HepG2 (cell line): Measurements from ENCODE around the gene CD300LG. TPM values are rescaled to one million over a fixed set of nuclear protein-coding genes. Genes with fewer than 3 reads are reported as not detected.
A peak's percentile ranks its signal among the peaks of the same experiment; 100 is the strongest.

ENCODE experiments used
- ATF7 ChIP-seq, 2 experiments: fragments of 450-650 bp in 1 of 2; sonication (generic) in 1 of 2; formaldehyde crosslinking in 1 of 2; IDR thresholded peaks; 2 replicates each; pipeline versions ENCODE4 v1.4.0 to v1.6.1; 2016 to 2020; ENCODE audit warnings: antibody characterized with exemption in 1 of 2, mild to moderate bottlenecking in 1 of 2, missing genetic modification reagents in 1 of 2
- CSRNP1 ChIP-seq: sonication (generic); formaldehyde crosslinking; IDR thresholded peaks from 2 replicates; pipeline ENCODE4 v1.8.1; 2023; ENCODE audit warnings: mild to moderate bottlenecking, missing genetic modification reagents
- DNMT1 ChIP-seq: sonication (generic); formaldehyde crosslinking; IDR thresholded peaks from 2 replicates; pipeline ENCODE4 v1.5.1; 2020; ENCODE audit warnings: mild to moderate bottlenecking, missing genetic modification reagents
- ELF3 ChIP-seq: IDR thresholded peaks from 2 replicates; pipeline ENCODE4 v1.6.1; 2016; ENCODE audit warnings: missing genetic modification reagents, missing compliant biosample characterization
- ESRRA ChIP-seq: sonication (generic); formaldehyde crosslinking; IDR thresholded peaks from 2 replicates; pipeline ENCODE4 v1.5.1; 2020; ENCODE audit warnings: mild to moderate bottlenecking, low read depth, missing genetic modification reagents
- ETV6 ChIP-seq: sonication (generic); formaldehyde crosslinking; conservative IDR thresholded peaks from 2 replicates; pipeline ENCODE4 v1.4.0; 2020; ENCODE audit warnings: missing genetic modification reagents
- FOXA3 ChIP-seq: IDR thresholded peaks from 2 replicates; pipeline ENCODE4 v1.6.1; 2016; ENCODE audit warnings: missing genetic modification reagents, missing compliant biosample characterization
- GPN1 ChIP-seq: sonication (generic); formaldehyde crosslinking; IDR thresholded peaks from 2 replicates; pipeline ENCODE4 v1.5.1; 2020; ENCODE audit warnings: missing genetic modification reagents, borderline replicate concordance
- MAF1 ChIP-seq: sonication (generic); formaldehyde crosslinking; IDR thresholded peaks from 2 replicates; pipeline ENCODE4 v1.5.0; 2020; ENCODE audit warnings: missing genetic modification reagents, borderline replicate concordance
- MLLT10 ChIP-seq: sonication (generic); formaldehyde crosslinking; IDR thresholded peaks from 2 replicates; pipeline ENCODE4 v1.4.0; 2020; ENCODE audit warnings: missing genetic modification reagents
- PHF21A ChIP-seq: sonication (generic); formaldehyde crosslinking; IDR thresholded peaks from 2 replicates; pipeline ENCODE4 v1.5.0; 2020; ENCODE audit warnings: mild to moderate bottlenecking, missing genetic modification reagents
- PRMT3 ChIP-seq: sonication (generic); formaldehyde crosslinking; IDR thresholded peaks from 2 replicates; pipeline ENCODE4 v1.8.1; 2022; ENCODE audit warnings: low read depth, mild to moderate bottlenecking, moderate library complexity, missing genetic modification reagents, borderline replicate concordance
- RBM39 ChIP-seq: fragments of 200-400 bp; formaldehyde crosslinking; IDR thresholded peaks from one replicate; pipeline ENCODE4 v1.6.1; 2018; ENCODE audit warnings: antibody characterized with exemption, mild to moderate bottlenecking, low read depth, low read length; ENCODE audit not compliant: poor library complexity, severe bottlenecking
- SKIL ChIP-seq: sonication (generic); formaldehyde crosslinking; IDR thresholded peaks from 2 replicates; pipeline ENCODE4 v1.8.0; 2022; ENCODE audit warnings: missing genetic modification reagents, mild to moderate bottlenecking, moderate library complexity, borderline replicate concordance
- SNAI1 ChIP-seq: sonication (generic); formaldehyde crosslinking; IDR thresholded peaks from 2 replicates; pipeline ENCODE4 v1.5.0; 2020; ENCODE audit warnings: mild to moderate bottlenecking, missing genetic modification reagents, borderline replicate concordance
- SRSF1 ChIP-seq: fragments of 200-400 bp; formaldehyde crosslinking; optimal IDR thresholded peaks from 2 replicates; pipeline ENCODE3; 2017; ENCODE audit warnings: mild to moderate bottlenecking, low read depth, low read length, moderate library complexity
- TAF1 ChIP-seq: sonication (generic); formaldehyde crosslinking; IDR thresholded peaks from 2 replicates; pipeline ENCODE4 v1.4.0; 2020; ENCODE audit warnings: missing genetic modification reagents
- TOE1 ChIP-seq: sonication (generic); formaldehyde crosslinking; IDR thresholded peaks from 2 replicates; pipeline ENCODE4 v1.4.0; 2020; ENCODE audit warnings: mild to moderate bottlenecking, missing genetic modification reagents
- ZBTB43 ChIP-seq: sonication (generic); formaldehyde crosslinking; conservative IDR thresholded peaks from 2 replicates; pipeline ENCODE4 v1.4.0; 2020; ENCODE audit warnings: missing genetic modification reagents
- ZMYM3 ChIP-seq: sonication (generic); formaldehyde crosslinking; IDR thresholded peaks from 2 replicates; pipeline ENCODE4 v1.5.1; 2020; ENCODE audit warnings: mild to moderate bottlenecking, missing genetic modification reagents
- ZMYM4 ChIP-seq: sonication (generic); formaldehyde crosslinking; IDR thresholded peaks from 2 replicates; pipeline ENCODE4 v1.8.1; 2023; ENCODE audit warnings: mild to moderate bottlenecking, missing genetic modification reagents
- ZNF101 ChIP-seq: sonication (generic); formaldehyde crosslinking; IDR thresholded peaks from 2 replicates; pipeline ENCODE4 v1.4.0; 2020; ENCODE audit warnings: mild to moderate bottlenecking, low read depth, missing genetic modification reagents, borderline replicate concordance
- ZNF282 ChIP-seq: fragments of 450-650 bp; IDR thresholded peaks from 2 replicates; pipeline ENCODE4 v1.6.1; 2018; ENCODE audit not compliant: partially characterized antibody
- ZNF317 ChIP-seq: sonication (generic); formaldehyde crosslinking; IDR thresholded peaks from 2 replicates; pipeline ENCODE4 v1.5.0; 2020; ENCODE audit warnings: mild to moderate bottlenecking, missing genetic modification reagents
- ZNF432 ChIP-seq: sonication (generic); formaldehyde crosslinking; IDR thresholded peaks from 2 replicates; pipeline ENCODE4 v1.5.0; 2020; ENCODE audit warnings: missing genetic modification reagents, mild to moderate bottlenecking, borderline replicate concordance
- ZNF576 ChIP-seq: sonication (generic); formaldehyde crosslinking; IDR thresholded peaks from 2 replicates; pipeline ENCODE4 v1.4.0; 2020; ENCODE audit warnings: mild to moderate bottlenecking, missing genetic modification reagents
- ZNF766 ChIP-seq: sonication (generic); formaldehyde crosslinking; IDR thresholded peaks from 2 replicates; pipeline ENCODE4 v1.5.0; 2020; ENCODE audit warnings: missing genetic modification reagents, borderline replicate concordance
- polyA plus RNA-seq, 8 experiments: library from polyadenylated mRNA; depleted of rRNA in 3 of 8; stranded (reverse) in 7 of 8; unstranded in 1 of 8; fragments of >200 nt; fragmentation: Illumina TruSeq in 4 of 8; extraction: Trizol in 4 of 8; gene quantifications; 2 replicates each; pipeline versions ENCODE4 v1.2.1 to v1.2.3, GENCODE V29; 2011 to 2016; ENCODE audit warnings: low read depth in 4 of 8, missing spikeins in 1 of 8, mixed read lengths in 1 of 8; ENCODE audit not compliant: insufficient read depth in 1 of 8
- total RNA-seq, 5 experiments: library from RNA; depleted of rRNA; stranded (reverse); fragments of >200 nt; fragmentation: Illumina TruSeq; extraction: Trizol; gene quantifications; 2 replicates each; pipeline ENCODE4 v1.2.3, GENCODE V29; 2016; ENCODE audit warnings: low read depth in 1 of 5

Gene CD300LG
- total and polyA plus RNA-seq, 2 of the 13 experiments (the other 11 are each of a cell fraction or from before 2014, with no cell fraction given), result not detected

- TF ChIP-seq ZBTB43 (CRISPR knock-in tag) (0 out of 2 replicates have a peak, but pooled peaks have one; percentile 42), PHF21A (CRISPR knock-in tag) (peak; percentile 82), ZNF101 (no peak), GPN1 (CRISPR knock-in tag) (no peak), ESRRA (peak; percentile 41; the same call in 1 of the 2 replicates), MAF1 (CRISPR knock-in tag) (no peak), ZMYM4 (CRISPR knock-in tag) (no peak), SNAI1 (CRISPR knock-in tag) (no peak), ZNF282 (no peak), FOXA3 (CRISPR knock-in tag) (peak; percentile 98), ZMYM3 (CRISPR knock-in tag) (no peak), ELF3 (CRISPR knock-in tag) (peak; percentile 66; the same call in 1 of the 2 replicates), TOE1 (no peak), MLLT10 (CRISPR knock-in tag) (no peak), DNMT1 (CRISPR knock-in tag) (no peak), TAF1 (no peak), ATF7 (IDR thresholded peaks at IDR 0.05) (no peak), ATF7 (CRISPR knock-in tag; IDR thresholded peaks at IDR 0.05) (peak; percentile 41; the same call in 1 of the 2 replicates), ETV6 (CRISPR knock-in tag) (no peak), PRMT3 (CRISPR knock-in tag) (no peak), ZNF317 (peak; percentile 91; the same call in 1 of the 2 replicates), ZNF576 (CRISPR knock-in tag) (no peak), CSRNP1 (CRISPR knock-in tag) (peak; percentile 39; the same call in 1 of the 2 replicates), RBM39 (no peak), SRSF1 (no peak), ZNF766 (no peak), ZNF432 (CRISPR knock-in tag) (no peak), SKIL (CRISPR knock-in tag) (peak; percentile 81)
Observed at GRCh38 chr17:43801844-43802243, 45.1 kb upstream of the CD300LG start (continued).
